H9 (cell line): ENCODE results near the gene CACNA1G. TPM values are rescaled to one million over a fixed set of nuclear protein-coding genes. Genes with fewer than 3 reads are reported as not detected.

Experiments
- DNase-seq: peaks from one replicate; pipeline ENCODE4 v3.0.0-alpha.2; 2017
- H2AFZ ChIP-seq: one replicate; pipeline ENCODE4 v1.6.1; 2013; ENCODE audit warnings: mild to moderate bottlenecking, low read length, control low read depth, moderate library complexity
- H2AK5ac ChIP-seq: 2 replicates; pipeline ENCODE4 v1.6.1; 2013; ENCODE audit warnings: low read length, control low read depth, mixed read lengths; ENCODE audit not compliant: insufficient read length
- H2BK120ac ChIP-seq: one replicate; pipeline ENCODE4 v1.6.1; 2013; ENCODE audit warnings: low read depth, mild to moderate bottlenecking, low read length, control low read depth, inconsistent platforms; ENCODE audit not compliant: poor library complexity, severe bottlenecking
- H2BK12ac ChIP-seq: 2 replicates; pipeline ENCODE4 v1.6.1; 2013; ENCODE audit warnings: low read length, control low read depth, mixed read lengths, low read depth; ENCODE audit not compliant: insufficient read length
- H2BK15ac ChIP-seq: 2 replicates; pipeline ENCODE4 v1.6.1; 2013; ENCODE audit warnings: low read depth, low read length, control low read depth
- H2BK20ac ChIP-seq: one replicate; pipeline ENCODE4 v1.6.1; 2013; ENCODE audit warnings: low read depth, mild to moderate bottlenecking, low read length, control low read depth, inconsistent platforms; ENCODE audit not compliant: poor library complexity, severe bottlenecking
- H2BK5ac ChIP-seq: 2 replicates; pipeline ENCODE4 v1.6.1; 2013; ENCODE audit warnings: low read length, control low read depth, mixed read lengths; ENCODE audit not compliant: insufficient read length
- H3K14ac ChIP-seq: 2 replicates; pipeline ENCODE4 v1.6.1; 2013; ENCODE audit warnings: low read length, control low read depth; ENCODE audit not compliant: insufficient read depth
- H3K18ac ChIP-seq: 2 replicates; pipeline ENCODE4 v1.6.1; 2013; ENCODE audit warnings: low read depth, mild to moderate bottlenecking, mixed read lengths, low read length, control low read depth; ENCODE audit not compliant: insufficient read length
- H3K23ac ChIP-seq: 2 replicates; pipeline ENCODE4 v1.6.1; 2013; ENCODE audit warnings: low read length, control low read depth, mixed read lengths, low read depth; ENCODE audit not compliant: insufficient read length
- H3K23me2 ChIP-seq: 2 replicates; pipeline ENCODE4 v1.6.1; 2013; ENCODE audit warnings: low read depth, mild to moderate bottlenecking, mixed read lengths, low read length, control low read depth; ENCODE audit not compliant: insufficient read length, poor library complexity, severe bottlenecking
- H3K27ac ChIP-seq: 2 replicates; pipeline ENCODE4 v1.5.1; 2013; ENCODE audit warnings: low read length, control low read depth, mixed read lengths, low read depth; ENCODE audit not compliant: insufficient read length
- H3K27me3 ChIP-seq: 2 replicates; pipeline ENCODE4 v1.6.1; 2013; ENCODE audit warnings: low read length, control low read depth, inconsistent platforms; ENCODE audit not compliant: insufficient read depth
- H3K4ac ChIP-seq: 2 replicates; pipeline ENCODE4 v1.6.1; 2013; ENCODE audit warnings: low read depth, mild to moderate bottlenecking, control low read depth, inconsistent platforms, low read length, moderate library complexity
- H3K4me1 ChIP-seq: 2 replicates; pipeline ENCODE4 v1.6.1; 2013; ENCODE audit warnings: low read length, control low read depth, inconsistent platforms; ENCODE audit not compliant: insufficient read depth
- H3K4me2 ChIP-seq: 2 replicates; pipeline ENCODE4 v1.6.1; 2013; ENCODE audit warnings: low read length, control low read depth, mixed read lengths; ENCODE audit not compliant: insufficient read length, insufficient read depth
- H3K56ac ChIP-seq: 2 replicates; pipeline ENCODE4 v1.6.1; 2013; ENCODE audit warnings: low read depth, mild to moderate bottlenecking, mixed read lengths, low read length, control low read depth; ENCODE audit not compliant: insufficient read length
- H3K79me1 ChIP-seq: 2 replicates; pipeline ENCODE4 v1.6.1; 2013; ENCODE audit warnings: low read depth, mild to moderate bottlenecking, moderate library complexity, low read length, control low read depth, inconsistent platforms; ENCODE audit not compliant: insufficient read depth, poor library complexity, severe bottlenecking
- H3K79me2 ChIP-seq: 2 replicates; pipeline ENCODE4 v1.6.1; 2013; ENCODE audit warnings: low read length, control low read depth, inconsistent platforms; ENCODE audit not compliant: insufficient read depth
- H3K9ac ChIP-seq: 2 replicates; pipeline ENCODE4 v1.6.1; 2013; ENCODE audit warnings: low read length, control low read depth, mixed read lengths; ENCODE audit not compliant: insufficient read length; ENCODE audit errors: extremely low read depth
- H3K9me3 ChIP-seq: one replicate; pipeline ENCODE4 v1.6.1; 2013; ENCODE audit warnings: low read depth, low read length, inconsistent platforms; ENCODE audit not compliant: control insufficient read depth
- H3T11ph ChIP-seq: one replicate; pipeline ENCODE4 v1.6.1; 2013; ENCODE audit warnings: mild to moderate bottlenecking, low read length, control low read depth, inconsistent platforms
- H4K20me1 ChIP-seq: one replicate; pipeline ENCODE4 v1.6.1; 2013; ENCODE audit not compliant: control insufficient read depth, insufficient read length, insufficient read depth
- H4K5ac ChIP-seq: 2 replicates; pipeline ENCODE4 v1.6.1; 2013; ENCODE audit warnings: low read depth, mild to moderate bottlenecking, mixed read lengths, low read length, control low read depth; ENCODE audit not compliant: insufficient read length
- H4K8ac ChIP-seq: replicated peaks from 2 replicates; pipeline ENCODE4 v1.6.1; 2013; ENCODE audit warnings: low read length, control low read depth, mixed read lengths, low read depth; ENCODE audit not compliant: insufficient read length
- H4K91ac ChIP-seq: 2 replicates; pipeline ENCODE4 v1.6.1; 2013; ENCODE audit warnings: low read depth, mild to moderate bottlenecking, moderate library complexity, mixed read lengths, low read length, control low read depth; ENCODE audit not compliant: insufficient read length
- H3K27ac Mint-ChIP-seq, 3 experiments: 2 replicates in 2 of 3; 3 replicates in 1 of 3; pipeline ENCODE4 v1.8.0; 2020 to 2021; ENCODE audit warnings: mixed read lengths in 3 of 3, mild to moderate bottlenecking in 1 of 3, moderate library complexity in 1 of 3
- H3K27me3 Mint-ChIP-seq: 2 replicates; pipeline ENCODE4 v1.8.0; 2021; ENCODE audit warnings: low read depth, mild to moderate bottlenecking, moderate library complexity, mixed read lengths
- H3K36me3 Mint-ChIP-seq, 3 experiments: 2 replicates in 2 of 3; 3 replicates in 1 of 3; pipeline ENCODE4 v1.8.0; 2020 to 2021; ENCODE audit warnings: low read depth in 3 of 3, mixed read lengths in 3 of 3; ENCODE audit not compliant: insufficient read depth in 1 of 3
- H3K4me1 Mint-ChIP-seq, 2 experiments: 2 replicates each; pipeline ENCODE4 v1.8.0; 2020; ENCODE audit warnings: mixed read lengths in 2 of 2
- H3K4me3 Mint-ChIP-seq, 2 experiments: 2 replicates in 1 of 2; 3 replicates in 1 of 2; pipeline ENCODE4 v1.8.0; 2020 to 2021; ENCODE audit warnings: mild to moderate bottlenecking in 2 of 2, mixed read lengths in 2 of 2, moderate library complexity in 1 of 2
- H3K9me3 Mint-ChIP-seq, 2 experiments: 2 replicates in 1 of 2; 3 replicates in 1 of 2; pipeline ENCODE4 v1.8.0; 2020; ENCODE audit warnings: mild to moderate bottlenecking in 2 of 2, mixed read lengths in 2 of 2, moderate library complexity in 1 of 2
- WGBS: extraction: QIAGEN DNeasy Blood & Tissue Kit; methylation state at CpG from one replicate; pipeline ENCODE4 v1.1.7; 2013; ENCODE audit warnings: missing lambda C conversion rate, low lambda C conversion rate, mixed read lengths; ENCODE audit not compliant: insufficient read length; ENCODE audit errors: extremely low coverage; 5-methylcytosine and 5-hydroxymethylcytosine counted together
- total RNA-seq: library from RNA; stranded (reverse); gene quantifications from 2 replicates; pipeline ENCODE4 v1.2.1, GENCODE V29; 2021
- TF ChIP-seq, protein P1 (sequence below): fragments of 200-600 bp; sonication (generic); conservative IDR thresholded peaks from 3 replicates; pipeline ENCODE4 v1.8.0; 2021; ENCODE audit warnings: antibody characterized with exemption, mild to moderate bottlenecking

The CACNA1G gene
- total RNA-seq, 1 experiment from 2014 or later = 1.5 TPM

- Histone ChIP-seq H2BK120ac (no peak overlapping the region), H3K4ac (no peak overlapping the region), H2AK5ac (no peak overlapping the region), H3K4me1 (peaks cover 2% of the 10 kb centered on the region; the same call in 1 of the 2 replicates), H3K79me2 (no peaks in the 10 kb centered on the region), H3K27ac (no peak overlapping the region), H2BK15ac (no peak overlapping the region), H3K9me3 (no peaks in the 10 kb centered on the region), H3K23ac (no peak overlapping the region), H3K4me2 (no peak overlapping the region), H3K23me2 (peaks cover 6% of the 10 kb centered on the region), H2BK20ac (no peak overlapping the region), H3K14ac (no peak overlapping the region; the same call in 1 of the 2 replicates), H3K27me3 (no peaks in the 10 kb centered on the region; the same call in 1 of the 2 replicates), H3K56ac (no peak overlapping the region), H4K5ac (no peak overlapping the region), H2AFZ (no peak overlapping the region), H2BK12ac (no peak overlapping the region), H4K20me1 (no peaks in the 10 kb centered on the region), H2BK5ac (no peak overlapping the region), H3K79me1 (no peaks in the 10 kb centered on the region), H3K18ac (no peak overlapping the region), H4K8ac (no peak overlapping the region), H4K91ac (no peak overlapping the region), H3K9ac (no peak overlapping the region), H3T11ph (no peak overlapping the region)
- H3K4me1 Mint-ChIP-seq = peaks cover 22 to 28% of the 10 kb centered on the region in 2 experiments
- H3K9me3 Mint-ChIP-seq = no peaks in the 10 kb centered on the region
- DNase-seq = no peak
- peaks cover 32% of the 10 kb centered on the region for H3K27me3 Mint-ChIP-seq
- no CpG with 5 or more reads among the region's 4 CpGs for WGBS
- H3K27ac Mint-ChIP-seq = no peak overlapping the region; a peak in 1 of 7 replicates
- TF ChIP-seq, protein P1, sequence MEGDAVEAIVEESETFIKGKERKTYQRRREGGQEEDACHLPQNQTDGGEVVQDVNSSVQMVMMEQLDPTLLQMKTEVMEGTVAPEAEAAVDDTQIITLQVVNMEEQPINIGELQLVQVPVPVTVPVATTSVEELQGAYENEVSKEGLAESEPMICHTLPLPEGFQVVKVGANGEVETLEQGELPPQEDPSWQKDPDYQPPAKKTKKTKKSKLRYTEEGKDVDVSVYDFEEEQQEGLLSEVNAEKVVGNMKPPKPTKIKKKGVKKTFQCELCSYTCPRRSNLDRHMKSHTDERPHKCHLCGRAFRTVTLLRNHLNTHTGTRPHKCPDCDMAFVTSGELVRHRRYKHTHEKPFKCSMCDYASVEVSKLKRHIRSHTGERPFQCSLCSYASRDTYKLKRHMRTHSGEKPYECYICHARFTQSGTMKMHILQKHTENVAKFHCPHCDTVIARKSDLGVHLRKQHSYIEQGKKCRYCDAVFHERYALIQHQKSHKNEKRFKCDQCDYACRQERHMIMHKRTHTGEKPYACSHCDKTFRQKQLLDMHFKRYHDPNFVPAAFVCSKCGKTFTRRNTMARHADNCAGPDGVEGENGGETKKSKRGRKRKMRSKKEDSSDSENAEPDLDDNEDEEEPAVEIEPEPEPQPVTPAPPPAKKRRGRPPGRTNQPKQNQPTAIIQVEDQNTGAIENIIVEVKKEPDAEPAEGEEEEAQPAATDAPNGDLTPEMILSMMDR = no peak
- no peaks in the 10 kb centered on the region for H3K36me3 Mint-ChIP-seq
- H3K4me3 Mint-ChIP-seq = no peak overlapping the region
Measured at GRCh38 chr17:50527949-50528474, 32.5 kb upstream of the CACNA1G start.
